Measurements from ENCODE around the gene ZFP1.

Gene ZFP1

DNA sequence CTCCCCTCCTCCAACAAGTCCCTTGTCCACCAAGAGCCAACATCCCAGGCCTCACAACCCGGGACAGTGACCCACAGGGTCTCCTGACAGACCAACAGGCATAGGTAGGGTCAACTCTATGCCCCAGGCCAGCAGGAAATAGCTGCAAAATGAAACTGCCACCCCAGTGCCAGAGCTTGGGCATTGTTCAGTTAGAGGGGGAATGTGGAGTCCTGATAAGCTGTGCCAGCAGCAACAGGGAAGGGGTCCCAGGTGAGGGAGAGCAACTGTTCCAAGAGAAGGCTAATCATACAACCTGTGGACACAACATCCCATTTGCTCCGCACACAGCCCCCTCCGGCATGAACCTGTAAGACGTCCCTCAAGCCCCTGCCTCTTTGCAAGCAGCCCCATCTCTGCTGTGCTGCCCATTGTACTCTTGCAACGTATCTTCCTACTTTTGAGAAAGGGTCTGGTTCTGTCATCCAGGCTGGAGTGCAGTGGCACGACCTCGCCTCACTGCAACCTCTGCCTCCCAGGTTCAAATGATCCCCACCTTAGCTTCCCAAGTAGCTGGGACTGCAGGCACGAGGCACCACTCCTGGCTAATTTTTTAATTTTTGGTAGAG lies 41.4 kb downstream of the ZFP1 start:
- no peak for DNase-seq (ENCODE audit: low read depth)
- TF ChIP-seq, protein P1, sequence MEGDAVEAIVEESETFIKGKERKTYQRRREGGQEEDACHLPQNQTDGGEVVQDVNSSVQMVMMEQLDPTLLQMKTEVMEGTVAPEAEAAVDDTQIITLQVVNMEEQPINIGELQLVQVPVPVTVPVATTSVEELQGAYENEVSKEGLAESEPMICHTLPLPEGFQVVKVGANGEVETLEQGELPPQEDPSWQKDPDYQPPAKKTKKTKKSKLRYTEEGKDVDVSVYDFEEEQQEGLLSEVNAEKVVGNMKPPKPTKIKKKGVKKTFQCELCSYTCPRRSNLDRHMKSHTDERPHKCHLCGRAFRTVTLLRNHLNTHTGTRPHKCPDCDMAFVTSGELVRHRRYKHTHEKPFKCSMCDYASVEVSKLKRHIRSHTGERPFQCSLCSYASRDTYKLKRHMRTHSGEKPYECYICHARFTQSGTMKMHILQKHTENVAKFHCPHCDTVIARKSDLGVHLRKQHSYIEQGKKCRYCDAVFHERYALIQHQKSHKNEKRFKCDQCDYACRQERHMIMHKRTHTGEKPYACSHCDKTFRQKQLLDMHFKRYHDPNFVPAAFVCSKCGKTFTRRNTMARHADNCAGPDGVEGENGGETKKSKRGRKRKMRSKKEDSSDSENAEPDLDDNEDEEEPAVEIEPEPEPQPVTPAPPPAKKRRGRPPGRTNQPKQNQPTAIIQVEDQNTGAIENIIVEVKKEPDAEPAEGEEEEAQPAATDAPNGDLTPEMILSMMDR (conservative IDR thresholded peaks at IDR 0.05; ENCODE audit: low read length), result no peak
- H3K4me3 ChIP-seq (ENCODE audit: low read length), result no peak overlapping the region

DNA sequence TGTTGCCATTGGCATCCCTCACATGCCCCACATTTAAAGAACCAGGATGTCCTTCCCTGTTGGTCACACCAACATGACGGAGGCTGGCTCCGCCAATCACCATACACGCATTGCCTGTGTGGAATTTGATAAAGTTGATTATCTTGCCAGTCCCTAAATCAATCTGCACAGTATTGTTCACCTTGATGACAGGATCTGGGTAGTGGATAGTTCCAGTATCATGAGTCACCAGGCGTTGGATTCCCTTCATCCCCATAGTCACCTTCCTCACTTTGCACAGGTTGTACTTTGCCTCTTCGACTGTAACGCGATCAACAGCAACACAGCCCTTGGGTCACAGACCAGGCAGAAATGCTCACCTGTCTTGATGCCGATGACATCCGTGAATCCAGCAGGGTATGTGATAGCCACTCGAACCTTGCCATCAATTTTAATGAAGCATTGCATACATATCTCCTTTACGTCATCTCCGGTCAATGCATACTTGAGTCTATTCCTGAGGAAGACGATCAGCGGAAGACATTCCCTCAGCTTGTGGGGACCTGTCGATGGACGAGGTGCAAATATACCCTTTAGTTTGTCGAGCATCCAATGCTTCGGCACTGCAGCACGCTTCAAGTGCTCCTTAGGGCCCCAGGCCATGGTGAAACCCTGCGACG lies 44.4 kb downstream of the ZFP1 start:
- TF ChIP-seq, protein P1 (conservative IDR thresholded peaks at IDR 0.05; ENCODE audit: low read length), result no peak
- no peak overlapping the region for H3K4me3 ChIP-seq (ENCODE audit: low read length)
- DNase-seq (ENCODE audit: low read depth), result no peak

DNA sequence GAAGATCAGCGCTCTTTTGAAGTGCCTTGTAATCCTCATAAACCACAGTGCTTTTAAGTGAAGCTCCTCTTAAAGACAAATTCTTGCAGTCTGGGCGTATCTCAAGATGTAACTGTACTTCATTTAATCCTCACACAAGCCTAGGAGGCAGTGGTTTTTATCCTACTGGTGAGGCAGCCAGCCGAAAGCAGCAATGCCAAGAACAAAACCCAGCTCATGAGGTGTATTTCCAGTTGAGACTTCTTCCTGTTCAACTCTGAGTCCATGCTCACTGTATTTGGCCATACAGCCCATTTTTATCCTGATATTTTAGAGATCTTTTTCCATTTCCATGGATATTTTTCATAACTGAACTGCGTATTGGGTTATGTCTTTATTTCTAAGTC lies 44.9 kb downstream of the ZFP1 start:
- TF ChIP-seq, protein P1 (conservative IDR thresholded peaks at IDR 0.05; ENCODE audit: low read length), result no peak
- no peak for DNase-seq (ENCODE audit: low read depth)
- H3K4me3 ChIP-seq (ENCODE audit: low read length), result no peak overlapping the region

DNA sequence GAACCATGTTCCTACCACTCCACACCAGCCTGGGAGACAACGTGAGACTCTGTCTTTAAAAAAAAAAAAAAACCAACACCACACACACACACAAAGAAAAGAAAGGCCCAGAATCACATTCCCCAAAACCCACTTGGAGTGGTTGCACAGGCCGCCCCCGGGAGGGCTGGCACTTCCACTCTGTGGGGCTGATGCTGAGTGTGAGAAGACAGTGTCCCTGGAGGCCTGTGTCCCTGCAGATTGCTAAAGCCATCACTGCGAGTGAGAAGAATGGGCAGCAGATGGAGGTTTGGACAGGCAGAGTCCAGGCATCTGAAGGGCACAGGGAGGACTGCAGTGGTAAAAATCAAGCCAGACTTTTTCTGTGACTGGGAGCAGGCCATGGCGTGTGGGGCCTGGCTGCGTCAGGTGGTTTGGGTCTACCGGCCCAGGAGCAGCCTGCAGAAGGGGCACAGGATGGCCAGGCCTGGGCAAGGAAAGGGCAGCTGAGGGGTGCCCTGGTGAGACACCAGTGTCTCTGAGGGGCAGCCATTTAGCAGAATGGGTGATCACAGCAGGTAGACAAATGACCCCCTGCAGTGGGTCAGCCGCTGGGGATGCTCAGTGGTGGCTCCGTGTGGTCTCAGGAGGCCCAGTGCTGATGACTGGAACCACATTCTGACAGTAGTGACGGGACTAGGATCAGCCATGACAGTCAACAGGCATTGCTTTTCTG lies 45.6 kb downstream of the ZFP1 start:
- DNase-seq (ENCODE audit: low read depth), result no peak
- TF ChIP-seq, protein P1 (conservative IDR thresholded peaks at IDR 0.05; ENCODE audit: low read length), result no peak
- no peak overlapping the region for H3K4me3 ChIP-seq (ENCODE audit: low read length)

DNA sequence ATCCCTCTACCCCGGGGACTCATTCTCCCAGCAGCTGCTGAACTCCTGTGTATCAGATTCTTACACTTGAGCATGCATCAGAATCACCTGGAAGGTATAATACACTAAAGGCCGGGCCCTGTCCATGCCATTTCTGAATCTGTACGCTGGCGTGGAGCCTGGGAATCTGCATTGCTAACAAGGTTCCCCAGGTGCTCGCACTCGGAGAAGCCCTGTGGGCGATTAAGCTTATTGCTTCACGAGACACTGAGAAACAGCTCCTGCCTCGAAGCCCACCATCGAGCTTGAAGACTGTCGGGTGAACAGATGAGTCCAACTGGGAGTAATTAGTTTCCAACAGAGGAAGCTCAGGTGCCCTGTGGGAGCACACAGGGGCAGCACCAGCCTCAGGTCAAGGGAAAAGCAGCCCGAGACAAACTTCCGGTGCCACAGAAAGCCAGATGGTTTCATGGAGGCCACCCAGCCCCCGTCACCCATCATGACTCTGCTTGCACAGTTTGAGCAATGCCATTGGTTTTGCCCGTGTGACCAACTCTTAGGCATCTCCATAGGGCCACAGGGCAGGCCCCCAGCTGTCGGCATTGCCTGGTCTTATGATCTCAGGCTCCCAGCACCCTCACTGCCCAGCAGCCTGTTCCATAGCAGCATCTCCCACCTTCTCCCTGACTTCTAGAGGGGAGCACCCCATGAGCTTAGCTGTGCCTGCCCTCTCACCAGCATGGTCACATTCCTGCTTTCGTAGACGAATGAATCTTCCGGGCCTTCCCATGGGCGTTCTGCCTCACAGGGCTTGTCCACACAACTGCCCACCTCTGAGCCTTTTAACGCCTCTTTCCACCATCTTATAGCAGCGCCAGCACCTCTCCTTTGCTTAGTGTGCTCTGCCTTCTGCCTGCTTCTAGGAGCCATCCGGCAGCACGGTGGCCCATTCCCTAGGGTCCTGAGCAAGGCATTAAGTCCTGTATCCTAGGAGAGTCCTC lies 47.8 kb downstream of the ZFP1 start:
- DNase-seq (ENCODE audit: low read depth), result no peak
- H3K4me3 ChIP-seq (ENCODE audit: low read length), result no peak overlapping the region
- TF ChIP-seq, protein P1 (conservative IDR thresholded peaks at IDR 0.05; ENCODE audit: low read length), result no peak

DNA sequence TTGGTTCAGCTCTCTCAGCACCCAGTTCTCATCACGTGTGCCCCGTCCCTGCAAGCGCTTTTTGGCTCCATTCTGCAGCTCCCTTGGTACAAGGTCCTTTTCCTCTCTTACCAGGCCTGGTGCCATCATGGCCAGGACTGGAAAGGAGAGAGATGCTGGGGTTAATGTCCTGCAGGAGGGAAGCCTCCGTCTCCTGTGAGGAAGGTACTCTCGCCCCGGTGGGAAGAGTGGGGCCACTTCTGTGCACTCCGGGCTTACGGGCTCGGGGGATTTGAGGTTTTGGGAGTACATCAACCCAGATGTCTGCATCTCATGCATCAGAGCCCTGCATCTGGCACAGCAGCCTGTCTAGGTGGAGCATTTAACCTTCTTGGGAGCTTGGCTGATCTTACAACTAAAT lies 48.5 kb downstream of the ZFP1 start:
- H3K4me3 ChIP-seq (ENCODE audit: low read length), result no peak overlapping the region
- TF ChIP-seq, protein P1 (conservative IDR thresholded peaks at IDR 0.05; ENCODE audit: low read length), result no peak
- no peak for DNase-seq (ENCODE audit: low read depth)
